ENCODE results near the gene HOXB3.
A peak's percentile ranks its signal among the peaks of the same experiment; 100 is the strongest.

HOXB3 gene

GRCh38 chr17:48596735-48597527, 6.9 kb upstream of the HOXB3 start:
- no peak for DNase-seq

DNA sequence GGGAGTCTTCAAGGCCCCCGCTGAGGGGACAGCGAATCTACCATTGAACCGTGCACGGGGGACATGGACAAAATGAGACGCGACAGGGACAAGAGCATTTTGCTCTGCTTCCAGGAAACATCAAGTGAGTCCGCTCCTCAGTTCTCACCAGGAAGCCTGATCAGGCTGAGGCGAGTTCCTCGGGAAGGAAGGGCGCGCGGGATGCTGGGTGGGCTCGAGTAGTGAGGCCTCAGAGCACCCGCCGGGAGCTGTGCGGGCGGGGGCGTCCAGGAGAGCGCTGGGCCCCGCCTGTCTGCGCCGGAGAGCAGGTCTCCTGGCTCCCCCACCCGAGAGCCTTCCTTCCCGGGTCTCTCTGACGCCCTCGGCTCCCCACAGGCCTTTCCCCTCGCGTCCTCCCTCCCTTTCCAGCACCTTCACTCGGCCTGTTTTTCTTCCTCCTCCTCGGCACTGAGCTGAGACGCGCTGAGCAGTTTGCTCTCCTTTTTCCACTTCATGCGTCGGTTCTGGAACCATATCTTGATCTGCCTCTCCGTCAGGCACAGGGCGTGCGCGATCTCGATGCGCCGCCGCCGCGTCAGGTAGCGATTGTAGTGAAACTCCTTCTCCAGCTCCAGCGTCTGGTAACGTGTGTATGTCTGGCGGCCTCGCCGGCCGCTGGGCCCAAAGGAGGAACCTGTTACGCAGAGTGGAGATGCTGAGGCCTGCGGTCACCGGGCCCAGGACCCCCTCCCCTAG, 6.1 kb upstream of the HOXB3 start:
- DNase-seq: no peak

- DNase-seq: no peak
These were observed 5.4 kb upstream of the HOXB3 start for GRCh38 chr17:48595278-48595999.

DNA sequence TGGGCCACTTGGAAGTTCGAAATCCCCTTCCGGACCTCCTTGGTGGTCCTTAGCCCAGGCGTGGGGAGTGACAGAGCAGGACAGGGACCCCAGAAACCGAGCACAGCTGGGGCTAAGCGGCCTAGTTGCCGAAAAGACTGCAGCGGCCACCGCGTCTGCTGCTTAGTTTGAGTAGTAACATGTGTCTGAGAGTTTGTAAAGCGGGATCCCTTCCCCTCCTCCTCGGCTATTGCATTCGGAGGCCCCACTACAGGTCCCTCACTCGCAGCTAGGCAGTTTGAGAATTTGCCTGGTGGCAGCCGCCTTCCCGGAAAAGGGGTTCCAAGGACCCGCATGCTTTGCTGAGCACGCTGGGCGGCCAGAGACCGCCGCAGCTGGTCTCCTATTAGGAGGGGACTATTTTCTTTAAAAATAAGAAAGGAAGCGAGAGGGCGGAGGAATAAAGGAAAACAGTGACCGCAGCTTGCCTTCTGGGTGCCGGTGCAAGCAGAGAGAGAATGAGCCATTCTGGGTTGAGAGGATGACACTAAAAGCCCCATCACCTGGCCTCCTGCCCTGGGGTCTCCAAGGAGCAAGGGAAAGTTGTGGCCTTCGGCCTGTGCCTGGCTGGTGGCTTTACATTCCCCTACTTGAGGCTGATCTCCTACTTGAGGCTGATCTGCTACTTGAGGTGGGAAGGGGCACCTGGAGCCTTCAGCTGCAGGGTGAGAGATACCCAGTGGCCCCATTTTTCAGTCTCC, 4.7 kb upstream of the HOXB3 start:
- DNase-seq: no peak

DNA sequence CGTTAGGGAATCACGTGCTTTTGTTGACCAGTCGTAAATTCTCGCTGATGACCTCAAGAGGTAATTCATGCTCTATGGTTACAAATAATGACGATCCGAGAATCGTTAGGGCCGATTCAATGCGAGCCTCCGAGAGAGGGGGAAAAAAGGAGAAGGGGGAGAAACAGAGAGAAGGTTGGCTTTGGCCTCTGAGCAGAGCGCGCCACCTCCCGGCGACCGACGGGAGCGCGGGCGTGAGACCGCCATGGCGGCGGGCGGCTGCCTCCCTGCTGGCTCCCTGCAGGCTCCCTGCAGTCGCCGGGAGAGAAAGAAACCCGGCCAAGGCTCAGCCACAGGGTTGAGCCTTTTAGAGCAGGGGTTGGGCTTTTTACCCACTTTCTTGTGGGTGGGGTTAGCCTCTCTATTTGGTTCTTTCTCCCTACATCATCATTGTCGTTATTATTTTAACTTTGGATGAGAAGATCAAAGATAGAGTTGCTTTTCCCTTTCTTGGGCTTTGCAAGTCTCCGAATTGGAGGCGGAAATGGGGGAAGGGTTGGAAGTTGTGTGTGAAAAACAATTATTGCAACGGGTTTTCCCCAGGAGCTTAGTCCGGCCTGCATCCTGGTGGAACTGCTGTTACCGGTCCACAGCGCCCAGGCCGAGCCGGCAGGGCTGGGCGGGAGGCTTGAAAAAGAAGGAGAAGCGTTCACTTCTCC, 3.9 kb upstream of the HOXB3 start:
- DNase-seq: peak; percentile 88

GRCh38 chr17:48593126-48593829, 3.2 kb upstream of the HOXB3 start, which contains the start of gene HOXB5:
HOXB5 (minus strand) TSS chr17:48593779; CDS start chr17:48593682, 97 bp downstream.
- DNase-seq: no peak

- no peak for DNase-seq
These were observed 2.5 kb upstream of the HOXB3 start for GRCh38 chr17:48592577-48592976.

DNA sequence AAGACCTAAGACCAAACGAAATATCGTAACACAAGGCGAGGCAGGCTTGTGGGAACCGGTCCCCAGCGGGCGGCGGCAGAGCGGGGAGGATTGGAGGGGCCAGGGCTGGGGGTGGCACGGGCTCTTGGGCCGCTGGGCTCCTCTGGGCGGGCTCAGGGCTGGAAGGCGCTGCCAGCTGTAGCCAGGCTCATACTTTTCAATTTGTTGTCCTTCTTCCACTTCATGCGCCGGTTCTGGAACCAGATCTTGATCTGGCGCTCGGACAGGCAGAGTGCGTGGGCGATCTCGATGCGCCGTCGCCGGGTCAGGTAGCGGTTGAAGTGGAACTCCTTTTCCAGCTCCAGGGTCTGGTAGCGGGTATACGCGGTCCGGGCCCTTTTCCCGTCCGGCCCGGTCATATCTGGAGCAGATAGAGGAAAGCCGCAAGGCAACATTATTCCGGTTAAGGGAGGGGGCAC, 2.0 kb upstream of the HOXB3 start:
- DNase-seq: no peak

- DNase-seq: no peak
These were observed 1.4 kb upstream of the HOXB3 start for GRCh38 chr17:48591255-48592056.

GRCh38 chr17:48590607-48591161, 643 bp upstream of the HOXB3 start:
- DNase-seq: no peak

DNA sequence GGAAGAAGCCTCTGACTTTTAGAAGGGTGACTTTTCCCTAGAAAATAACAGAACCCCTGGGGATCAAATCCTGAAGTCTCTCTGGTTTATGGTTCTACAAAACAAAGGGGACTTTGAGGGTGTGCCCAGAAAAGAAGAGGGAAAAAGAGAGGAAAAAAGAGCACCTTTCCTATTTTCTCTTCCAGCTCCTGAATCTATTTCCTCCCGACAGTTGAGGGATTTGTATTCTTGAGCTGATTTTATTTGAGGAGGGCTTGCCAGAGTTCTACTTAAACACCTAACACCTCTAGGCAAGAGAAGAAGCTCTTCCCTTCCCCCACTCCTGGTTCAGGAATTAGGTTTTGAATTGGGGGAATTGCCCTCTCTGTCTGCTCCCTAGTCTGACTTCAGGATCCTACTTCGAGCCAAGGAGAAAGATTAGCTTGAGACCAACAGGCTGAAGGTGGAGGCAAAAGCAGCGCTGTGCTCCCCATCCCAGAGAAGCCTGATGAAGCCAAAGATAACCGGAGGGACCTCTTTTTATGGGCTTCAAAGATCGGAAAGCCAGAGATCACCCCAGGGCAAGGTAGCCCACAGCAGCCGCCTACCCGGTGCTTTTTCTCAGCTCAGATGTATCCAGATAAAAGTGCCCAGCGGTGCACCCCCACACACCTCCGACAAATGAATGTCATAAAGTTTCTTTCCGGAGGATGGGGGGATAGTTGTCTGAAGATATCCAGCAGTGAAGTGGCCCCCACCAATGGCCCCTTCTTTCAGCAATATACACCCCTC, 796 bp downstream of the HOXB3 start:
- DNase-seq: no peak

GRCh38 chr17:48588528-48588927, 1.5 kb downstream of the HOXB3 start:
- DNase-seq: no peak

DNA sequence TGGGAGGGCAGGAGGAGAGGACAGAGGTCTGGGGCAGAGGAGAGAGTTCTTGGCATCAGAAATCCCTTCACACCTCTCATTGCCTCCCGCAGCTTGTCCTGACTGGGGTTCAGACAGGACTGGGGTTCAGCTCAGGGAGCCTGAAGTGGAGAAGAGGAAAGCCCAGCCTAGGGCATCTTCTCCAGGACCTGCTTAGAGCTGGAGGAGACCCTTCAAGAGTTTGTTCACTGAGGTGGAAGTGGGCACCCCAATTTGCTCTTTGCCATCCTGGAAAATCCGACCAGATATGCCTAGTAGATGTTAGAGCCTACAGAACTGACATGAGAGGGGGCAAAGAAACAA, 2.0 kb downstream of the HOXB3 start:
- no peak for DNase-seq

DNA sequence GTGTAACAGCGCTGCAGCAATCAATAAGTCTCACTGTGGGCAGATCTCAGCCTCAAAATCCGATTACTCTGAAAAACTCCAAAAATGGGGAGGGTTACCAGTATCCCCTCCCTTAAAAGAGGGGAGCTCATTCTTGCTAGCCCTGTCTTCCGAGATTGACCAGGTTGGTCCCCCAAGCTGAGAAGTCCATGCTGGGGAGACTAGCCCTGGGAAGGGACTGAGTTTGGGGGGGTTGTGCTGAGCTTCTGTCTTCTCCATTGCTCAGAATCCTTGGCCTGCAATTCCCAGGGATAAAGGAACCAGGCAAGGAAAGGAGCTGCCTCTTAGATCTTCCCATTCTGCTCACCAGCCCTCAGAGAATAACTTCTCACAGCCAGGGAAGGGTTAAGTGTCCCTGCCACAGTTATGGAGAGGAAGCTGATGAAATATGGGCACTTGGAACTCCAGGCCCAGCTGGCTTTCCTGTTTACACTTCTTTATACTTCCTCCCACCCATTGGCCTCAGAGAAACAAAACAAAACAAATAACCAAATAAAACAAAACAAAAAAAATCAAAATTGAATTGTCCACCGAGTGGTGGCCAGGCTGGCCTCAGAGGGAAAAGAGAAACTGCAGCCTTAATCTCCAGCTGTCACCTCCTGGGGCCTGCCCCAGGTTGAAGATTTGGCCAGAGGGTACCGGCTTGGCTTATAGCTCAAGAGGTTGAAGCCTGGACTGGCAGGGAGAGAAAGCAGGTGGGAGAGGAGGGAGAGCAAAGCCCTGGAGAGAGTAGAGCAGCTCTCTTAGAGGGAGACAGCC, 2.6 kb downstream of the HOXB3 start:
- DNase-seq: peak; percentile 32

DNA sequence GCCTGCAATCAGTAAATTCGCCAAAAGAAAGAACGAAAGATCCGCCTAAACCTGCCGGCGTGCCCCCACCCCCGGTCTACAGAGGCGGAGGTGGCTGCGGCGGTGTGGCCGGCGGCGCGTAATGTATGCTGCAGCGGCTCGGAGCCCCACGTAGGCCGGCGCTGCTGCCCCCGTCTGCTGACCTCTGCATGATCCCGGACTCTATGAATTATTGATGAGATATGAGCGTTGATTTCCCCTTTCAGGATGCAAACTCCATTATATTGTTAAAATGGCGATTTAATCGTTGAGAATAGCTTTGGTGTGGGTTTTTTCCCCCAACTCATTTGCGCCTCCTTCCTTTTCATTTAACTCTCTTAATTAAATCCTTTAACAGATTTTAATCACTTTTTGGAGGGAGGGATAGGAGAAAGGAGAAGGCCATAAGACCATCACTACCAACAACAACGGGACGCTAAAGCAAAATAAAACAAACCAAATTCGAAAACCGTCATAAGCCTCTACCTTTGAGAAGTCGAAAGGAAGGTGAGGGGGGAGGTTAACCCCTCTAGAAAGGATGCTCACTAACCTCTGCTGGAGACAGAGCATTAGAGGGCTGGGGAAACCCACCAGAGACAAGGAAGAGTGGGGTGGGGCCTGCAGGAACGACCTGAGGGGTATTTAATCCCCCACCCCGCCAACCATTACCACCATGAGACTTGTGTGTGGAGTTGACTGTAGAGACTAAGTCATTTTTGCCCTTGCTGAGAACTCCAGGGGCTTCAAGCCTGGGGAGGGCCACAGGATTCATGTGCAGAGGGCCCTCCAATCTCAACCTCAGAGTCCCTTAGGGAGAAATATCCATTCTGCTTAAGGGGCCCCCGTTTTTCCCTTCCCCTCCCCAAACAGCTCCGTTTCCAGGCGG, 3.4 kb downstream of the HOXB3 start:
- no peak for DNase-seq

DNA sequence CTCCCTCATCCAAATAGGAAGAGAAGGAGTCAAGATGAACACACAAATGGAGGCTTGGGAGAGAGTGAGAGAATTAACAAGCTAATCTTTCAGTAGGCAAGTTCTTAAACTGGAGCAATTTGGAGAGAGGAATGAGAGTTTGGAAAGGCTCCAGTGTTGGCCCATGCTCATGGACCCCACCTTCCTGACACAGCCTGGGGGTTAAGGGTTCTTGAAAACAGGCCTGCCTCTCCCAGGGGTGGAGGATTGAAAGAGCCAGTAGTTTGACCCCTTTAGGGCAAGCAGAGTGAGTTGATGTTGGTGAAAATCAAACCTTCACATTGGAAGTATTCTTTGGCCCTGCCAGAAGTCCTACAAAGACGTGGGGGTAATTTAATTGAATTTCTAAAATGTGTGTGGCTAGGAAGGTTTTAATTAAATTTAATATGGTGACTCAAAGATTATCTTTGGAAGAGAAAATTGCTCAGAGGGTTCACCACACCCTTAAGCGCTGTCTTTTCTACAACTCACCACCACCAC, 5.8 kb downstream of the HOXB3 start:
- no peak for DNase-seq

- no peak for DNase-seq
These were observed 6.3 kb downstream of the HOXB3 start for GRCh38 chr17:48583708-48584222.

Data from COR-L47 (cell line).